Lung (tissue), 12 donors: Measurements from ENCODE around the gene TBC1D22A. TPM values are rescaled to one million over a fixed set of nuclear protein-coding genes. Genes with fewer than 3 reads are reported as not detected.
A peak's percentile ranks its signal among the peaks of the same experiment; 100 is the strongest.

ENCODE experiments used
- ATAC-seq: fragments of 200-7000 bp; cut with Tn5 transposase; one replicate; pipeline ENCODE4 v1.9.1; 2020; ENCODE audit warnings: moderate number of reproducible peaks; ENCODE audit not compliant: insufficient read depth, low FRiP score
- DNase-seq, 3 donors: peaks; one replicate each; pipeline ENCODE4 v3.0.0-alpha.2; 2013 to 2017
- H3K27ac ChIP-seq, 2 donors: one replicate each; pipeline ENCODE4 v1.5.1; 2013; ENCODE audit warnings: mild to moderate bottlenecking in 2 of 2, moderate library complexity in 2 of 2, control low read depth in 1 of 2, inconsistent platforms in 1 of 2, low read depth in 1 of 2, low read length in 1 of 2
- H3K27me3 ChIP-seq, 3 donors: one replicate each; pipeline ENCODE4 v1.5.1; 2013; ENCODE audit warnings: low read length in 2 of 3; ENCODE audit not compliant: control insufficient read depth in 3 of 3, insufficient read depth in 3 of 3
- H3K36me3 ChIP-seq, 4 donors: one replicate each; pipeline ENCODE4 v1.5.1; 2013; ENCODE audit warnings: low read length in 4 of 4, mild to moderate bottlenecking in 1 of 4, moderate library complexity in 1 of 4; ENCODE audit not compliant: control insufficient read depth in 4 of 4, insufficient read depth in 4 of 4
- H3K4me1 ChIP-seq, 5 donors: one replicate each; pipeline ENCODE4 v1.5.1; 2013; ENCODE audit warnings: low read length in 5 of 5, mild to moderate bottlenecking in 2 of 5, moderate library complexity in 1 of 5; ENCODE audit not compliant: control insufficient read depth in 5 of 5, insufficient read depth in 5 of 5
- H3K4me3 ChIP-seq: one replicate; pipeline ENCODE4 v1.5.1; 2013; ENCODE audit warnings: mild to moderate bottlenecking, control low read depth, moderate library complexity
- H3K9ac ChIP-seq, 2 donors: one replicate each; pipeline ENCODE4 v1.5.1; 2013; ENCODE audit warnings: low read length in 2 of 2, control low read depth in 1 of 2; ENCODE audit not compliant: insufficient read depth in 1 of 2
- H3K9me3 ChIP-seq, 4 donors: one replicate each; pipeline ENCODE4 v1.5.1; 2013; ENCODE audit warnings: low read length in 3 of 4, mild to moderate bottlenecking in 1 of 4, moderate library complexity in 1 of 4; ENCODE audit not compliant: control insufficient read depth in 4 of 4, insufficient read depth in 3 of 4
- WGBS, 2 donors: extraction: QIAGEN DNeasy Blood & Tissue Kit; methylation state at CpG; one replicate each; pipeline ENCODE4 v1.1.7; 2013; 5-methylcytosine and 5-hydroxymethylcytosine counted together
- polyA plus RNA-seq, 2 donors: library from polyadenylated mRNA; stranded (reverse); fragments of 200-250 nt; gene quantifications; one replicate each; pipeline ENCODE4 v1.2.1, GENCODE V29; 2013
- total RNA-seq, 2 donors: library from RNA; depleted of rRNA in 1 of 2; stranded (reverse); fragments of >200 nt in 1 of 2; gene quantifications; one replicate each; pipeline ENCODE4 v1.2.1, GENCODE V29; 2014 to 2021
- TF ChIP-seq, protein P1 (sequence below): IDR thresholded peaks from 2 replicates; pipeline ENCODE4 v1.5.1; 2012; ENCODE audit warnings: mild to moderate bottlenecking; ENCODE audit errors: control extremely low read depth, extremely low read depth
- donor health status: control.
- donor health status: control.
- donor health status: Bipolar disorder and iron deficiency.
- donor health status: healthy.
- donor health status: DM: yes; HTN: yes; CAD: no.

Gene TBC1D22A
- total and polyA plus RNA-seq, 4 donors, result 20.2 to 38.4 (median 21.0) TPM

DNA sequence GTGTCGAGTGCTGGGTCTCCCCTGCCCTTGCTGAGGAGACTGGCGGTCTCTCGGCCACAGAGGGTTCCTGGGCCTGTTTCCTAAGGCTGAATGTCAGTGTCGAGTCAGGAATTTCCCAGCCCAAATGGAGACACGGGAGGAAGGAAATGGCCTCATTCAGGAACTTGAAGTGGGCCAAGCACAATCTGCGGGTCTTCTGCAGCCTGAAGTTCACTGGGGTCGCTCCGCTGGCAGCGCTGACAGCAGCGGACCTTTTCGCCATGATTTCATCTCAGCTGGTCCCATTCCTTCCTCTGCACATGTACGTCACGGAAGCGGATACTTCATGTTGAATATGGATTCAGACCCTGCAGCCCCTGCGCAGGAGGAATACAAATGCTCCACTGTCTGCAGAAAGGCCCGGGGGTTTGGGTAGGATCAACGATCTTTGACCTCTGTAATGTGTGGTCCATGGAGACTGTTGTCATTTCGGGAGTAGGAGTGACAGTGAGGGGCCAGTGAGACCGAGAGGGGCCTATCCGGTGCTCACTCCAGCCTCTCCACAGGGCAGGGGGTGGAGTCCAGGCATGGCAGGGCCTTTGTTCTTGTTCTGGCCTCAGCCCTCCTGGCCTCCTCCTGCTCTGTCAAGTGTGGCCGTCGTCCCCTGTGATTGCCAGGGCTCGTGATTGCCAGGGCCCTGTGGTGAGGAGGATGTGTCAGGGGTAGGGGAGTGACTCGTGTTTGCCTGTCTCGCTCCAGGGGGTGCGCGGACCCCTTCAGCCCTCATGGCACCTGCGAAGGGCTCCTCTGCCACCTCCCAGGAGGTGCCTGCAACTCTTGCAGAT is 402.3 kb downstream of the TBC1D22A start:
- H3K36me3 ChIP-seq, result peaks cover 0 to 7% (median under 1%) of the 10 kb centered on the region in 4 donors
- no peaks in the 10 kb centered on the region for H3K9me3 ChIP-seq
- WGBS, 2 donors, result 75 to 76% methylated on average over 28 of the region's 28 CpGs
- no peaks in the 10 kb centered on the region for H3K27me3 ChIP-seq
- ATAC-seq, result no peak
- H3K4me1 ChIP-seq, result peaks cover 0 to 16% (median 0%) of the 10 kb centered on the region in 5 donors
- H3K4me3 ChIP-seq, result no peak overlapping the region
- H3K9ac ChIP-seq, result no peak overlapping the region
- peak; percentile 10 to 47 (median 21) for DNase-seq
- H3K27ac ChIP-seq, result peak overlapping the region in 1 of 2 donors; percentile 84
- TF ChIP-seq, protein P1, sequence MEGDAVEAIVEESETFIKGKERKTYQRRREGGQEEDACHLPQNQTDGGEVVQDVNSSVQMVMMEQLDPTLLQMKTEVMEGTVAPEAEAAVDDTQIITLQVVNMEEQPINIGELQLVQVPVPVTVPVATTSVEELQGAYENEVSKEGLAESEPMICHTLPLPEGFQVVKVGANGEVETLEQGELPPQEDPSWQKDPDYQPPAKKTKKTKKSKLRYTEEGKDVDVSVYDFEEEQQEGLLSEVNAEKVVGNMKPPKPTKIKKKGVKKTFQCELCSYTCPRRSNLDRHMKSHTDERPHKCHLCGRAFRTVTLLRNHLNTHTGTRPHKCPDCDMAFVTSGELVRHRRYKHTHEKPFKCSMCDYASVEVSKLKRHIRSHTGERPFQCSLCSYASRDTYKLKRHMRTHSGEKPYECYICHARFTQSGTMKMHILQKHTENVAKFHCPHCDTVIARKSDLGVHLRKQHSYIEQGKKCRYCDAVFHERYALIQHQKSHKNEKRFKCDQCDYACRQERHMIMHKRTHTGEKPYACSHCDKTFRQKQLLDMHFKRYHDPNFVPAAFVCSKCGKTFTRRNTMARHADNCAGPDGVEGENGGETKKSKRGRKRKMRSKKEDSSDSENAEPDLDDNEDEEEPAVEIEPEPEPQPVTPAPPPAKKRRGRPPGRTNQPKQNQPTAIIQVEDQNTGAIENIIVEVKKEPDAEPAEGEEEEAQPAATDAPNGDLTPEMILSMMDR, result no peak

DNA sequence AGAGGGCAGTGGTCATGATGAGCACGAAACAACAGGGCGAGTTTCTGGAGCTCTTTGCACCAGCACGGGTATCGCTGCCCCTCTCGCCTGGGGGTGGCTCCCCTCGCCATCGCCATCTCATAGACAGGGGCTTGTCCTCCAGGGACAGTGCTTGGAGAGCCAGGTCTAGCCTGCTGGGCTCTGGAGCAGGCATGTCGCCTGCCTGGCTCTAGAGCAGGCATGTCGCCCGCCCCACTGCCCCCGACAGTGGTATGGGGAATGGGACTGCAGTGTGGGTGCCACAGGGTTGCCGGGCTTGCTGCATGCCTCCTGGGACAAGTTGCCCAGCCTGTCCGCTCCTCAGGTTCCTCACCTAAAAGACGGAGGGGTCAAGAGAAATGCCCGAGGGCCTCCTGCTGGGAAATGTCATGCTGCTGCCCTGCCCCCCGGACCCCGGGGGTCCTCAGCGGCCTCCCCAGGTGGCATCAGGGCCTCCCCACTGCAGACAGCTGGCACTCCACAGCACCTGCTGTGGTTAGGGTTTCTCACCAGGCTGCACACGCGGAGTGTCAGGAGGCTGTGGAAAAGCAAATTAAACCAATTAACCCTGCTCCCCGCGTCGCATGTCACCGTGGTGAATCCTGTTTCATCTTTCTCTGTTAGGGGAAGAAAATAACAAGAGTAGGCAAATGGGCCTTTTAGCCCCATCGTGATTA is 403.0 kb downstream of the TBC1D22A start:
- H3K4me1 ChIP-seq, result peaks cover 0 to 16% (median 0%) of the 10 kb centered on the region in 5 donors
- H3K27me3 ChIP-seq, result no peaks in the 10 kb centered on the region
- peaks cover 0 to 7% (median 0%) of the 10 kb centered on the region in 4 donors for H3K36me3 ChIP-seq
- no peaks in the 10 kb centered on the region for H3K9me3 ChIP-seq
- WGBS, 2 donors, result 92 to 95% methylated on average over 25 of the region's 25 CpGs
- H3K4me3 ChIP-seq, result no peak overlapping the region
- TF ChIP-seq, protein P1, result no peak
- H3K27ac ChIP-seq, result no peak overlapping the region
- DNase-seq, result no peak
- H3K9ac ChIP-seq, result no peak overlapping the region
- ATAC-seq, result no peak

DNA sequence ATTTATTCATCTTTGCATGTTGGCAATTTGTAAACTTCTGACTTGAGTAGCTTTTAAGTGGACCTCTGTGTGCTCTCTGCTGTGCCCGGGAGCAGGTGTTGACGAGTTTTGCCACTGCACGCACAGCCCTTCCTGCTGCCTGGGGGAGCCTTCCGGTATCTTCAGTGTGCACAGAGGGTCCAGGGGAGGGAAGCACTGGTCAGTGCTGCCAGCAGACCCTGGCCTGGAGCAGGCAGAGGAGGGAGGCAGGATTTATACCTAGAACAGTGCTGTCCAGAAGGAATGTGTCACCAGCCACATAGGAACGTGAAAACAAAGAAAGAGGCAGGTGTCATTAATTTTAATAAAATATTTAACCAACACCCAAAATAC is 403.6 kb downstream of the TBC1D22A start:
- H3K36me3 ChIP-seq, result peaks cover 0 to 7% (median 0%) of the 10 kb centered on the region in 4 donors
- TF ChIP-seq, protein P1, result no peak
- H3K27ac ChIP-seq, result no peak overlapping the region
- H3K9me3 ChIP-seq, result no peaks in the 10 kb centered on the region
- ATAC-seq (no peak), DNase-seq (no peak)
- WGBS, 2 donors, result 77 to 79% methylated on average over 5 of the region's 5 CpGs
- H3K4me3 ChIP-seq, result no peak overlapping the region
- peaks cover 0 to 16% (median 0%) of the 10 kb centered on the region in 5 donors for H3K4me1 ChIP-seq
- H3K9ac ChIP-seq, result no peak overlapping the region
- H3K27me3 ChIP-seq, result no peaks in the 10 kb centered on the region
